ENCODE results near the gene AKAP6.

DNA sequence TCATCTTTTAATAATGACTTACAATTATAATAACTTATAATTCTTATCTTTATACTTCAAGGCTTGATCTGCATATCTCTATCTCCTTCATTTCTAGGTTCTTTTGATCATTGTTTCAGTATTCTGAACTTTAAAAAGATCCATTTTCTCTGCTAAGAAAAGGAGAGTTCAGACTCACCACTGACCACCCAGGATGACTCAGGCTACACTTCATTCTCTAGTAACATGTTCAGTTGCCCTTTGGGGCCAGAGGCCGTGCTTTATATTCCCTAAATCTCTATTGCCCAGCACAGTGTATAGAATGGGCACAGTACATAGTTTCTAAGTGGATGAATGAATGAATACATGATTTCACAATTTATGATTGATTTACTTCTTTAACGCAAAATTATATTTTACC is 268.7 kb downstream of the AKAP6 start:
- no peak for TF ChIP-seq EZH2 (IDR thresholded peaks at IDR 0.05; ENCODE audit: borderline replicate concordance, low read length)
- no peak for TF ChIP-seq CTCF (IDR thresholded peaks at IDR 0.05; ENCODE audit: low read length)
